Measurements from ENCODE around the gene GPR171. TPM values are rescaled to one million over a fixed set of nuclear protein-coding genes. Genes with fewer than 3 reads are reported as not detected.

GPR171 gene
- total RNA-seq, 1 experiment from 2014 or later: not detected

DNA sequence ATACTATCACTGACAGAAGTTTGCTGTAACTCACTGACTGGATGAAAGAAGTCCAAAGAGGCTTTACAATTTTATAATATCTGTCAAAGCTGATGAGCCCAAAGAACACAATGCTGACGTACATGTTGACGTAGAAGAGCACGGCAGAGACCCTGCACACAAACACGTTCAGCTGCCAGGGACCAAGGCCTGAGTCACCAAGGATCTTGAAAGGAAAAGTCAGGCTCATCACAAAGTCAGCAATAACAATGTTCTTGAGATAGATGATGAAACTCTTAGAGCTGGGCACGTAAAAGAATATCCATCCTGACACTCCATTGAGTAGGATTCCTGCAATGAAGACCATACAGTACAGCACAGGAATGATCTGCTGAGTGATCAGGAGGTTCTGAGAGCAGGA is 10.9 kb upstream of the GPR171 start:
- intact Hi-C loops (cut with micrococcal nuclease; ENCODE audit: unreplicated experiment): no loop called here
- TF ChIP-seq EZH2 (IDR thresholded peaks at IDR 0.05; ENCODE audit: borderline replicate concordance, low read depth, low read length, poor library complexity, severe bottlenecking): no peak
- TF ChIP-seq, protein P1, sequence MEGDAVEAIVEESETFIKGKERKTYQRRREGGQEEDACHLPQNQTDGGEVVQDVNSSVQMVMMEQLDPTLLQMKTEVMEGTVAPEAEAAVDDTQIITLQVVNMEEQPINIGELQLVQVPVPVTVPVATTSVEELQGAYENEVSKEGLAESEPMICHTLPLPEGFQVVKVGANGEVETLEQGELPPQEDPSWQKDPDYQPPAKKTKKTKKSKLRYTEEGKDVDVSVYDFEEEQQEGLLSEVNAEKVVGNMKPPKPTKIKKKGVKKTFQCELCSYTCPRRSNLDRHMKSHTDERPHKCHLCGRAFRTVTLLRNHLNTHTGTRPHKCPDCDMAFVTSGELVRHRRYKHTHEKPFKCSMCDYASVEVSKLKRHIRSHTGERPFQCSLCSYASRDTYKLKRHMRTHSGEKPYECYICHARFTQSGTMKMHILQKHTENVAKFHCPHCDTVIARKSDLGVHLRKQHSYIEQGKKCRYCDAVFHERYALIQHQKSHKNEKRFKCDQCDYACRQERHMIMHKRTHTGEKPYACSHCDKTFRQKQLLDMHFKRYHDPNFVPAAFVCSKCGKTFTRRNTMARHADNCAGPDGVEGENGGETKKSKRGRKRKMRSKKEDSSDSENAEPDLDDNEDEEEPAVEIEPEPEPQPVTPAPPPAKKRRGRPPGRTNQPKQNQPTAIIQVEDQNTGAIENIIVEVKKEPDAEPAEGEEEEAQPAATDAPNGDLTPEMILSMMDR (conservative IDR thresholded peaks at IDR 0.05; ENCODE audit: low read depth, low read length): no peak
- Histone ChIP-seq H3K36me3 (ENCODE audit: insufficient read depth, low read length, poor library complexity, severe bottlenecking) (no peaks in the 10 kb centered on the region), H3K4me1 (ENCODE audit: insufficient read depth, low read length, poor library complexity, severe bottlenecking) (no peaks in the 10 kb centered on the region), H3K9me3 (ENCODE audit: low read depth, low read length, poor library complexity, severe bottlenecking) (no peaks in the 10 kb centered on the region), H3K27me3 (replicated peaks; ENCODE audit: insufficient read depth, low read depth, low read length, poor library complexity) (no peaks in the 10 kb centered on the region), H3K27ac (ENCODE audit: low read depth, low read length, poor library complexity, severe bottlenecking) (no peak overlapping the region), H3K4me3 (ENCODE audit: low read depth, low read length, poor library complexity, severe bottlenecking) (no peak overlapping the region)
- DNase-seq (ENCODE audit: low spot score): no peak
- ChIA-PET POLR2A (ENCODE audit: low non-redundant PET) (no interaction called here), CTCF (interaction anchor here (0.5 kb wide), 1 partner anchor 114 kb away, joined by 3 read pairs; no protein-coding TSS in a partner anchor)
- no TSS peak for BruUV-seq (replicated peaks)

DNA sequence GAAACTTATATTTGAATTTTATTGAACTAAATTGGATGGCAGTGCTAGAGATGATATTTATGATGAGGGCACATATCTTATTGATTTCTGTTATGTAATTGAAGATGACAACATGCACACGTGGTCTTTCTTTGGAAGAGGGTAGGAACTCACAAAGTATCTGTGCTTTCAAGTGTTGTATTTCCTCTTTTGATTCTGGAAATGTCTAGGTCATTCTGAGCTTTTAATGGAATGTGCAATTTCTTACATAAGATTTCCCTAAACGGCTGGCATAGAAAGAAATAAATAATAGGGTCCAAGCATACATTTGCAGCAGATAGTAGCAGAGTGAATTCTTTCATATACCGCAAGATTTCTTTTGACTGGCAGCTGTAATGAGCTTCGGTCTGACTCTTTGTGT is 10.1 kb upstream of the GPR171 start:
- H3K27ac ChIP-seq (ENCODE audit: low read depth, low read length, poor library complexity, severe bottlenecking): no peak overlapping the region
- no peaks in the 10 kb centered on the region for H3K36me3 ChIP-seq (ENCODE audit: insufficient read depth, low read length, poor library complexity, severe bottlenecking)
- DNase-seq (ENCODE audit: low spot score): no peak
- H3K4me1 ChIP-seq (ENCODE audit: insufficient read depth, low read length, poor library complexity, severe bottlenecking): no peaks in the 10 kb centered on the region
- no peak for TF ChIP-seq EZH2 (IDR thresholded peaks at IDR 0.05; ENCODE audit: borderline replicate concordance, low read depth, low read length, poor library complexity, severe bottlenecking)
- TF ChIP-seq, protein P1 (conservative IDR thresholded peaks at IDR 0.05; ENCODE audit: low read depth, low read length): no peak
- H3K9me3 ChIP-seq (ENCODE audit: low read depth, low read length, poor library complexity, severe bottlenecking): no peaks in the 10 kb centered on the region
- no peaks in the 10 kb centered on the region for H3K27me3 ChIP-seq (replicated peaks; ENCODE audit: insufficient read depth, low read depth, low read length, poor library complexity)
- intact Hi-C loops (cut with micrococcal nuclease; ENCODE audit: unreplicated experiment): no loop called here
- BruUV-seq (replicated peaks): no TSS peak
- ChIA-PET CTCF (no interaction called here), POLR2A (ENCODE audit: low non-redundant PET) (no interaction called here)
- H3K4me3 ChIP-seq (ENCODE audit: low read depth, low read length, poor library complexity, severe bottlenecking): no peak overlapping the region

DNA sequence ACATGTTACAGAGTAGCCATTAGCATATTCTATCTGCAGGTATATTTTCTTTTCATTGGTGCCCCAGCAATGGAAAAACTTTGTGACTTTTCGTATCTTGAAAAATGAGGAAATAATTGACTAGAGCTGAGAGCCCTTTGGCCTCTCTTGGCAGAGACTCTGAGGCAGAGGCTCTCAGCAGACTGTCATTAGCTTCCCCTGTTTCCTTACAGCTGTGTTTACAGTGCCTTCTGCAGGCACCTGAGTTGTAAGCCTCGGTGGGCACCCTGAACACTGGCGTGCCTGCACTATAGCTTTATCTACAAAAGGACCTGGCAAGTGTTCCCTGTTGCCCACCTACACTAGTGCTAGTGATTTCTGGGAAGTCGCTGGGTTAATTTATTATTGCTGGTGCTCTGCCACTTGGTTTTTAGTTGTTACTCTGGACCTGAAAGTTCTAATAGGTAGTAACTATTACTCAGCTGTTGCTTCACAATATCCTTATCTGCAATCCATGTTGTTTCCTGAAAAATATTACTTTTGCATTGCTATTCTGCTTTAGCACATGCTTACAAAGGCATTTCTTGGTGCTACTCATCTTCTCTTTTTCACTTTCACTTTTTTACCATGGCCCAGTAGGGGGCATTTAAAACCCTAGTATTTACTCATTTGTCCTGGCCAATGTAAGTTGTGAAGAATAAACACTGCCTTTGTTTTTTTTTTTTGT is 7.8 kb upstream of the GPR171 start:
- CTCF ChIA-PET: no interaction called here
- DNase-seq (ENCODE audit: low spot score): no peak
- intact Hi-C loops (cut with micrococcal nuclease; ENCODE audit: unreplicated experiment): no loop called here

More for the DNA sequence above, 7.8 kb upstream of the GPR171 start:
- H3K4me3 ChIP-seq (ENCODE audit: low read depth, low read length, poor library complexity, severe bottlenecking): no peak overlapping the region
- H3K4me1 ChIP-seq (ENCODE audit: insufficient read depth, low read length, poor library complexity, severe bottlenecking): no peaks in the 10 kb centered on the region
- no peaks in the 10 kb centered on the region for H3K36me3 ChIP-seq (ENCODE audit: insufficient read depth, low read length, poor library complexity, severe bottlenecking)
- no peak for TF ChIP-seq EZH2 (IDR thresholded peaks at IDR 0.05; ENCODE audit: borderline replicate concordance, low read depth, low read length, poor library complexity, severe bottlenecking)
- TF ChIP-seq, protein P1 (conservative IDR thresholded peaks at IDR 0.05; ENCODE audit: low read depth, low read length): 0 out of 2 replicates have a peak, but pooled peaks have one; percentile 22
- POLR2A ChIA-PET (ENCODE audit: low non-redundant PET): interaction anchor here (0.7 kb wide), 1 partner anchor 190 kb away, joined by 5 read pairs; no protein-coding TSS in a partner anchor
- H3K27me3 ChIP-seq (replicated peaks; ENCODE audit: insufficient read depth, low read depth, low read length, poor library complexity): no peaks in the 10 kb centered on the region
- no peaks in the 10 kb centered on the region for H3K9me3 ChIP-seq (ENCODE audit: low read depth, low read length, poor library complexity, severe bottlenecking)
- H3K27ac ChIP-seq (ENCODE audit: low read depth, low read length, poor library complexity, severe bottlenecking): no peak overlapping the region
- no TSS peak for BruUV-seq (replicated peaks)

All from A673 (cell line).